GM10266 (cell line): ENCODE measurements around the gene TRAPPC8.

Source experiments
- DNase-seq: peaks from one replicate; pipeline ENCODE4 v3.0.0; 2012; ENCODE audit errors: extremely low spot score
- TF ChIP-seq, protein P1 (sequence below): IDR thresholded peaks from 2 replicates; pipeline ENCODE4 v1.5.1; 2012; ENCODE audit warnings: mild to moderate bottlenecking, low read depth; ENCODE audit not compliant: control insufficient read depth, insufficient read depth; ENCODE audit errors: missing control alignments

Gene TRAPPC8

DNA sequence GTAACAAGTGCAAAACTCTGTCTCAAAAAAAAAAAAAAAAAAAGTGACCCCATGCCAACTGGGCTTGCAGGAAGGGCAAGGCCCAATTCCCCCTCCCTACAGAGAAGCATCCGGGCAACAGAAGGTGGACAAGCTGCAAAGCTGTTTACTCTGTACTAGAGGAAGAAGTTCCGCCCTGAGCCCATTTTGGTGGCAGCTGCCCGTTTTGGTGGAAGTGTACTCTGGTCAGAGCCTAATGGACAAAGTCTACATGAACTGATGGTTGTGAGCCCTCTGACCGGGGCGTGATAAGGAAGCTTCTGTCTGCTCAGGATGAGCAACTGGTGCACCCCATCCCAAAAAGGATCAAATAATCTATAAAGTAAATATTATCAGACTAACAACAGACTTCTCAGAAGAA is 65.0 kb downstream of the TRAPPC8 start:
- no peak for DNase-seq
- TF ChIP-seq, protein P1, sequence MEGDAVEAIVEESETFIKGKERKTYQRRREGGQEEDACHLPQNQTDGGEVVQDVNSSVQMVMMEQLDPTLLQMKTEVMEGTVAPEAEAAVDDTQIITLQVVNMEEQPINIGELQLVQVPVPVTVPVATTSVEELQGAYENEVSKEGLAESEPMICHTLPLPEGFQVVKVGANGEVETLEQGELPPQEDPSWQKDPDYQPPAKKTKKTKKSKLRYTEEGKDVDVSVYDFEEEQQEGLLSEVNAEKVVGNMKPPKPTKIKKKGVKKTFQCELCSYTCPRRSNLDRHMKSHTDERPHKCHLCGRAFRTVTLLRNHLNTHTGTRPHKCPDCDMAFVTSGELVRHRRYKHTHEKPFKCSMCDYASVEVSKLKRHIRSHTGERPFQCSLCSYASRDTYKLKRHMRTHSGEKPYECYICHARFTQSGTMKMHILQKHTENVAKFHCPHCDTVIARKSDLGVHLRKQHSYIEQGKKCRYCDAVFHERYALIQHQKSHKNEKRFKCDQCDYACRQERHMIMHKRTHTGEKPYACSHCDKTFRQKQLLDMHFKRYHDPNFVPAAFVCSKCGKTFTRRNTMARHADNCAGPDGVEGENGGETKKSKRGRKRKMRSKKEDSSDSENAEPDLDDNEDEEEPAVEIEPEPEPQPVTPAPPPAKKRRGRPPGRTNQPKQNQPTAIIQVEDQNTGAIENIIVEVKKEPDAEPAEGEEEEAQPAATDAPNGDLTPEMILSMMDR: no peak

DNA sequence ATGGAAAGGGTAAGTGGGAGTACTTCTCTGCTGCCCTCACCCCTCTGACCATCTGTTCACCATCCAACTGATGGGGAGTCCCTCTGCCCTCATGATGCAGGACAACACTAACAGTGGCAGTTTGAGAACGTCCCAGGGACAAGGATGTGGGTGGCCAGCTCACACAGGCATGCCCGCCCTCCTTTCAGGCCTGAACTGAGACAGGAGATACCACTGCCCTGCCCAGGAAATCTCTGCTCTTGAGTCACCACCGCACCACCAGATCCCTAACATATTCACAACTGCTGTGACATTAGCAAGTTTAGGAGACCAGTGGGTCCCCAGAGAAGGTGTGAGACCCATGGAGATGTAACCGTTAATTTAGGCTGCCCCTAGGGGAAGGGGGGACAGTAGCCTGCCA is 66.2 kb downstream of the TRAPPC8 start:
- TF ChIP-seq, protein P1: no peak
- DNase-seq: no peak

DNA sequence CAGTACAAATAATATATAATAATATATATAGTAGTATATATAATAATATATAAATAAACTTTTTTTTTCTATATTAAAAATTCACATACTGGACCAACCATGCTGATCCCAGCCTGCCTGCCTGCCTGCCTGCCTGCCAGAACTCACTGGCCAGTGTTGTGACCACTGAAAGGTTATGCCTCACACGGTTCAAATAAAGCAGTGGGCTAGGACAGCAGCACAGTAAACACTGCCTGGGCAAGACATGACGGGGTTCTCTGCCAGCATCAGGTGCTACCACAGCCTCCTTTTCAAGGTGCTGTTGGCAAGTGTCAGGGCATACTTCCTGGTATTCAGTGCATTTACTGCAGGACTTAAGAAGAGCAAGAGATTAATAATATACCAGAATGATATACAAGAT is 67.6 kb downstream of the TRAPPC8 start:
- DNase-seq: no peak
- TF ChIP-seq, protein P1: no peak

DNA sequence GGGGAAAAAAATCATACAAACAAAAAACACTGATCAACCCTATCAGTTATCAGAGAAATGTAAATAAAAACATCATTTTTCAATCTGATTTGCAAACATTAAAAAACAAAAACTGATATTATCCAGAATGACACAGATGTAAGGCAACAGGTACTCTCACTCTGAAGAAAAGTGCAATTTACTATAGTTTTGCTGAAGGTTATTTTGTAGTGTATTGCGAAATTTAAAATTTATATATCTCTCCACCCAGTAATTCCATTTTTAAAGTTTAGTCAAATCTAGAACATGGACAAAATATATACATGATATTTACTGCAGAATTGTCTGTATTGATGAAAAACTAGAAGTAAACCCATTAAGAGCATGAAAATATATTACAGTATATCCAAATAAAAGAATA is 79.8 kb downstream of the TRAPPC8 start:
- TF ChIP-seq, protein P1: no peak

DNA sequence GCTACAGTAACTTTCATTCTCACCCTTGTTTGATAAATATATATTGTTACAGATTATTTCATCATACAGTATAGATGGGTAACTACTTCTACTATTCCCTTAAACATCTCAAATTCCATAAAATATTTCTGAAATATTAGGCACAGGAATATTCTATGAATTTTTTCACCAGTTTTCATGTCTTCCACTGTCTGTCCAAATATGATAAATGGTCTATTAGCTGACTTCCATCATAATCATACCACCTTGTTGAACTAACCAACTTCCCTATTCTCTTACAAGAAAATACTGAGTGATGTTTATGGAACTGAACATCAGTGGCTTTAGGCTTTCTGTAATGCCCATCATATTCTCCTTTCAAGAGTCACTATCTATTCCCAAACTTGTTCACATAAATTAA is 82.4 kb downstream of the TRAPPC8 start:
- DNase-seq: no peak
- TF ChIP-seq, protein P1: no peak

More for the DNA sequence above, 79.8 kb downstream of the TRAPPC8 start:
- DNase-seq: no peak

DNA sequence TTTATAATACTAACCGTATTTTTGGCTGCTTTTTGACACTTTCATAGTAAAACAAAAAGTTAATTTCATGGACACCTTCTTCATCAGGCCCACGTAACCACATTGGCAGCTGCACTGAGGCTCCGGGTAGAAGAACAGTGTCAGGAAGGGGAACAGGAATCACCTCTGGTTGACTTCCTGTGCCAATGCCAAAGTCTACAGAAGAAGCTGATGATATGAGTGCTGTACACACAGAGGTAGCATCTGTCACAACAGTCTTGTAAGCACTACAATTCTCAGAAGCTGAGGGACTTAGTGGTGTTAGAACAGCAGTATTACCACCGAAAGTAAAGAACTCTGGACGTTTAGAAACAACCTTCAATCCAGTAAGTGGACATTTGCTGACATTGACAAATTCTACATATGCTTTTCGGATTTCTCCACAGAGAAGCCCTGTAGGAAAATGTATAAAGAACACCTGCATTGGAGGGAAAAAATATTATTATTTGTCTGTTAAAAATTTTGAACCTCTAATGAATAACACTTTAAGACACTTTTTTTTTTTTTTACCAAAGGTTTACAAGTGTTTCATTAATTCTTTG is 85.3 kb downstream of the TRAPPC8 start:
- no peak for DNase-seq
- TF ChIP-seq, protein P1: no peak

DNA sequence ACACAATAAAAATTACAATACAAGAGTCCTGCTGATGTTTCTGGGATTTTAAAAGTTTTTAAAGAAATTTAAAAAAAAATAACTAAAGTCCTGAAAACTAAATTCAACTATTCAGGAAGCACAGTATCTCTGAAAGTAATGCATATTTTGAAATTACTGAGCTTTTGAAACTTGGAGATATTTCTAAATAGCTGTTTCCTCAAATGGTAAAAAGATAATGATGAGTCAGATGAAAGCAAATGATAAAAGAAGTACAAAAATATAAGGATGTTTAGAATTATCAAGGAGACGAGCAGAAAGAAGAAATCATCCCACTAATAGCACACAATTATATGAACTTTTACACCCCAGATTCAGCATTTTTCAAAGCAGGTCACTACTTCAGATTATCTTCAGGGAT is 92.1 kb downstream of the TRAPPC8 start:
- no peak for DNase-seq
- TF ChIP-seq, protein P1: no peak
